ENCODE measurements around the gene EFTUD2.
A peak's percentile ranks its signal among the peaks of the same experiment; 100 is the strongest.
"Not testable (repeated sequence)": the region's sequence is repeated elsewhere in the genome, so short reads cannot be mapped to it uniquely, and the experiment has no call there.

EFTUD2 gene

GRCh38 chr17:44830359-44831288 is 68.6 kb downstream of the EFTUD2 start:
- 1% methylated on average over 58 of the region's 58 CpGs for WGBS, 2 experiments
- peak overlapping the region; percentile 36 for H3K27ac ChIP-seq (ENCODE audit: insufficient read depth, low read depth, low read length, poor library complexity, severe bottlenecking)
- H3K36me3 ChIP-seq (ENCODE audit: control insufficient read depth, insufficient read depth, low read length): no peaks in the 10 kb centered on the region

GRCh38 chr17:44829523-44830358 is 69.5 kb downstream of the EFTUD2 start, which contains the start of gene GJC1:
TSS of gene GJC1 (minus strand) at chr17:44830287. CDS start at chr17:44805817, 24,470 bp downstream.
- peaks cover 6% of the 10 kb centered on the region for H3K4me1 ChIP-seq (ENCODE audit: control insufficient read depth, insufficient read depth, low read length)
- peak within 1 kb of the TSS; percentile 90 for H3K27ac ChIP-seq (ENCODE audit: insufficient read depth, low read depth, low read length, poor library complexity, severe bottlenecking)
- H3K27me3 ChIP-seq (ENCODE audit: control insufficient read depth, insufficient read depth, low read length, poor library complexity, severe bottlenecking): no peaks in the 10 kb centered on the region
- peak within 1 kb of the TSS; percentile 77 for H3K4me3 ChIP-seq (ENCODE audit: insufficient read depth, low read depth, low read length)
- 0% methylated on average over 123 of the region's 123 CpGs for WGBS, 2 experiments
- H3K9me3 ChIP-seq (ENCODE audit: control insufficient read depth, low read length): no peaks in the 10 kb centered on the region
- no peaks in the 10 kb centered on the region for H3K36me3 ChIP-seq (ENCODE audit: control insufficient read depth, insufficient read depth, low read length)

More at GRCh38 chr17:44830359-44831288, 68.6 kb downstream of the EFTUD2 start:
- Histone ChIP-seq H3K27me3 (ENCODE audit: control insufficient read depth, insufficient read depth, low read length, poor library complexity, severe bottlenecking) (no peaks in the 10 kb centered on the region), H3K4me1 (ENCODE audit: control insufficient read depth, insufficient read depth, low read length) (peaks cover 6% of the 10 kb centered on the region), H3K4me3 (ENCODE audit: insufficient read depth, low read depth, low read length) (peak overlapping the region; percentile 77), H3K9me3 (ENCODE audit: control insufficient read depth, low read length) (no peaks in the 10 kb centered on the region)

DNA sequence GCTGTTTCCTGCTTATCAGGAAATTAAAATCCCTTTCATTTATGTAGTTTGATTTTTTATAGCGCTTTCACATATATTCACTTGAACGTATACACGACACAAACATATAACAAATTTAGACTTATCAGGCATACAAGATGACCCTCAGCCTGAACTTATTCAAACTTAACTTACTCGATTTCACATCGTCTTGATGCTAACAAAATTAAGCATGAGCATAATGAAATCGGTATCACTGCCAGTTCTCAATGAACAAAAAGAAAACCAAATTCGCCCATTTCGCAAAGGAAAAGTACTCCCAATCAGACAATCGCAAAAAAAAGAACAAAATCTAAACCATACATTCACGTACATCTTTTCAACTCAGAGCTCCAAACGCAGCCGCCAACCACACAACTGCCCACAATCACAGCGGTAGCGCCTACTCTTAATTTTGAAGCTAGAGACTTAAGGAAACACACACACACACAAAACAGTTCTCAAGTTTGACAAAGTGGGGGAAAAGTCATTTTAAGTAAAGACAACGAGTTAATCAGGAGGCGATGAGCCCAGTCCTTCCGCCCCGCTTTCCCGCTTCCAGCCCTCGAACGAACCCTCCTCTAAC is 70.2 kb downstream of the EFTUD2 start:
- Histone ChIP-seq H3K4me1 (ENCODE audit: control insufficient read depth, insufficient read depth, low read length) (peaks cover 6% of the 10 kb centered on the region), H3K36me3 (ENCODE audit: control insufficient read depth, insufficient read depth, low read length) (no peaks in the 10 kb centered on the region), H3K4me3 (ENCODE audit: insufficient read depth, low read depth, low read length) (peak overlapping the region; percentile 77), H3K27me3 (ENCODE audit: control insufficient read depth, insufficient read depth, low read length, poor library complexity, severe bottlenecking) (no peaks in the 10 kb centered on the region), H3K27ac (ENCODE audit: insufficient read depth, low read depth, low read length, poor library complexity, severe bottlenecking) (peak overlapping the region; percentile 90), H3K9me3 (ENCODE audit: control insufficient read depth, low read length) (no peaks in the 10 kb centered on the region)
- WGBS, 2 experiments: 0 to 1% methylated on average over 21 of the region's 21 CpGs

DNA sequence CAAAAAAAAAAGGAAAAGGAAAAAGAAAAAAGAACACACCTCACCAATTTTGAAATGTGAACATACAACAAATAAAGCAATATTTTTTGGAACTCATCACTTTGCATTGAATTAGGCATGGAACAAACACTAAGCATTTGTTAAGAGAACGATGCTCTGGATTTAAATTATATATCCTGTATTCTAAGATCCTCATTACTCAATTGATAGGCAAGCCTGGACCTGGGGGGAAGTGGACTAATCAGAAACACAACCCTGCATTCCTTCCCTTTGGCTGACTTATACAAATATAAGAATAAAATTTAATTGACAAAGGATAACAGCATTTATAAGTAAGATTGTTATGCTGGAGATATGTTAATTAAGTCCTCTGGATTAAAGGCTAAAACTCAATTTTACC is 71.4 kb downstream of the EFTUD2 start:
- Histone ChIP-seq H3K4me3 (ENCODE audit: insufficient read depth, low read depth, low read length) (peak overlapping the region; percentile 77), H3K4me1 (ENCODE audit: control insufficient read depth, insufficient read depth, low read length) (peaks cover 6% of the 10 kb centered on the region), H3K27me3 (ENCODE audit: control insufficient read depth, insufficient read depth, low read length, poor library complexity, severe bottlenecking) (no peaks in the 10 kb centered on the region), H3K27ac (ENCODE audit: insufficient read depth, low read depth, low read length, poor library complexity, severe bottlenecking) (no peak overlapping the region), H3K36me3 (ENCODE audit: control insufficient read depth, insufficient read depth, low read length) (no peaks in the 10 kb centered on the region), H3K9me3 (ENCODE audit: control insufficient read depth, low read length) (no peaks in the 10 kb centered on the region)
- WGBS, 2 experiments: 100% methylated on average over 1 of the region's 1 CpG

GRCh38 chr17:44826123-44826790 is 73.0 kb downstream of the EFTUD2 start:
- no peaks in the 10 kb centered on the region for H3K36me3 ChIP-seq (ENCODE audit: control insufficient read depth, insufficient read depth, low read length)
- no peaks in the 10 kb centered on the region for H3K9me3 ChIP-seq (ENCODE audit: control insufficient read depth, low read length)
- no peak overlapping the region for H3K4me3 ChIP-seq (ENCODE audit: insufficient read depth, low read depth, low read length)
- H3K4me1 ChIP-seq (ENCODE audit: control insufficient read depth, insufficient read depth, low read length): peaks cover 6% of the 10 kb centered on the region
- H3K27me3 ChIP-seq (ENCODE audit: control insufficient read depth, insufficient read depth, low read length, poor library complexity, severe bottlenecking): no peaks in the 10 kb centered on the region
- 96 to 98% methylated on average over 14 of the region's 15 CpGs for WGBS, 2 experiments
- H3K27ac ChIP-seq (ENCODE audit: insufficient read depth, low read depth, low read length, poor library complexity, severe bottlenecking): no peak overlapping the region

GRCh38 chr17:44825236-44825635 is 74.0 kb downstream of the EFTUD2 start:
- H3K36me3 ChIP-seq (ENCODE audit: control insufficient read depth, insufficient read depth, low read length); H3K27me3 ChIP-seq (ENCODE audit: control insufficient read depth, insufficient read depth, low read length, poor library complexity, severe bottlenecking); H3K9me3 ChIP-seq (ENCODE audit: control insufficient read depth, low read length); H3K27ac ChIP-seq (ENCODE audit: insufficient read depth, low read depth, low read length, poor library complexity, severe bottlenecking); H3K4me3 ChIP-seq (ENCODE audit: insufficient read depth, low read depth, low read length); H3K4me1 ChIP-seq (ENCODE audit: control insufficient read depth, insufficient read depth, low read length): not testable (repeated sequence)
- 93 to 96% methylated on average over 9 of the region's 9 CpGs for WGBS, 2 experiments

GRCh38 chr17:44820631-44821212 is 78.5 kb downstream of the EFTUD2 start:
- Histone ChIP-seq H3K36me3 (ENCODE audit: control insufficient read depth, insufficient read depth, low read length) (no peaks in the 10 kb centered on the region), H3K4me3 (ENCODE audit: insufficient read depth, low read depth, low read length) (no peak overlapping the region)

DNA sequence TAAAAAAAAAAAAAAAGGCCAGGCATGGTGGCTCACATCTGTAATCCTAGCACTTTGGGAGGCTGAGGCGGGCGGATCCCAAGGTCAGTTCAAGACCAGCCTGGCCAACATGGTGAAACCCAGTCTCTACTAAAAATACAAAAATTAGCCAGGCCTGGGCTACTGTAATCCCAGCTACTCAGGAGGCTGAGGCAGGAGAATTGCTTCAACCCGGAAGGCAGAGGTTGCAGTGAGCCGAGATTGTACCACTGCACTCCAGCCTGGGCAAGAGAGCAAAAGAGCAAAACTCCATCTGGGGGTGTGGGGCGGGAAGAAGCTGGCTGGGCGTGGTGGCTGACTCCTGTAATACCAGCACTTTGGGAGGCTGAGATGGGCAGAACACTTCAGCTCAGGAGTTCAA is 80.7 kb downstream of the EFTUD2 start:
- H3K9me3 ChIP-seq (ENCODE audit: control insufficient read depth, low read length); H3K4me3 ChIP-seq (ENCODE audit: insufficient read depth, low read depth, low read length); H3K4me1 ChIP-seq (ENCODE audit: control insufficient read depth, insufficient read depth, low read length); H3K27ac ChIP-seq (ENCODE audit: insufficient read depth, low read depth, low read length, poor library complexity, severe bottlenecking); H3K36me3 ChIP-seq (ENCODE audit: control insufficient read depth, insufficient read depth, low read length); H3K27me3 ChIP-seq (ENCODE audit: control insufficient read depth, insufficient read depth, low read length, poor library complexity, severe bottlenecking): not testable (repeated sequence)
- WGBS, 2 experiments: 94 to 95% methylated on average over 6 of the region's 6 CpGs

More at GRCh38 chr17:44820631-44821212, 78.5 kb downstream of the EFTUD2 start:
- H3K27me3 ChIP-seq (ENCODE audit: control insufficient read depth, insufficient read depth, low read length, poor library complexity, severe bottlenecking): no peaks in the 10 kb centered on the region
- no peaks in the 10 kb centered on the region for H3K4me1 ChIP-seq (ENCODE audit: control insufficient read depth, insufficient read depth, low read length)
- 88 to 89% methylated on average over 7 of the region's 7 CpGs for WGBS, 2 experiments
- no peak overlapping the region for H3K27ac ChIP-seq (ENCODE audit: insufficient read depth, low read depth, low read length, poor library complexity, severe bottlenecking)
- H3K9me3 ChIP-seq (ENCODE audit: control insufficient read depth, low read length): no peaks in the 10 kb centered on the region

DNA sequence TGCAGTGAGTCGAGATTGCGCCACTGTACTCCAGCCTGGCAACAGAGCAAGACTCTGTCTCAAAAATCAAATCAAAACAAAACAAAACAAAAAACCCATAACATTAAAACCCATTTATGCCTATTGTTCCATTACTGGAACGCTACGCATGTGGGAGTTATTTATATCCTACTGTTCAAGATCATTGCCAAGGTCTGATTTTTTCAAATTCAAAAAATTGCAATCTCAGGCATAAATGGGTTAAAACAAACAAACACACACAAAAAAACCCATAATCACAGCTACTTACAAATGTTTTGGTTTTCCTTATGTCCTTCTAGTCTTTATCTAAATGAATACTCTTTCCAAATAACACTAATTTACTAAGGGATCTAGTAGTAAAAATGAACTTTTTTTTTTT is 87.0 kb downstream of the EFTUD2 start:
- H3K4me1 ChIP-seq (ENCODE audit: control insufficient read depth, insufficient read depth, low read length): no peaks in the 10 kb centered on the region
- WGBS, 2 experiments: 92 to 99% methylated on average over 4 of the region's 4 CpGs

More for the DNA sequence above, 87.0 kb downstream of the EFTUD2 start:
- no peaks in the 10 kb centered on the region for H3K36me3 ChIP-seq (ENCODE audit: control insufficient read depth, insufficient read depth, low read length)
- H3K27me3 ChIP-seq (ENCODE audit: control insufficient read depth, insufficient read depth, low read length, poor library complexity, severe bottlenecking): no peaks in the 10 kb centered on the region
- H3K9me3 ChIP-seq (ENCODE audit: control insufficient read depth, low read length): no peaks in the 10 kb centered on the region
- H3K27ac ChIP-seq (ENCODE audit: insufficient read depth, low read depth, low read length, poor library complexity, severe bottlenecking): no peak overlapping the region
- no peak overlapping the region for H3K4me3 ChIP-seq (ENCODE audit: insufficient read depth, low read depth, low read length)
